ENCODE measurements around the gene EEIG1.

EEIG1 gene

DNA sequence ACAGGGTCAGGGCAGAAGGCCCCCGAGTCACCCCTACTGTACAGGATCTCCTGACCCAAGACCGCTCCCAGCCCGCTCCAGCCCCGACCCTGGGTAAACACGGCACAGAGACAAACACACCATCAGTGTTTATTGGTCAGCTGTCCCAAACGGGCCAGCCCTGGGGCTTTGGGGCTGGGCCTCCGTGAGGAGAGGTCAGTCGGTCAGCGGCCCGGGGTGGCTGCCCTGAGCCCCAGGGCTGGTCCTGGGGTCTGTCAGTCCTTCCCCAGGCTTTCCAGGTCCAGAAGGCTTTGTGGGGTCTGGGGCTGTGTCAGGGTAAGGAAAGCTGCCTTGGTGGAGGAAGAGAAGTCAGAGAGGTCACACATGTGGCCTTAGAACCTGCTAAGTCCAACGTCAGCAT lies 45.8 kb downstream of the EEIG1 start:
- CTCF ChIA-PET = interaction anchor here (0.5 to 4.6 kb wide), 10 partner anchors 8 to 1097 kb away, joined by 3 to 20 read pairs (median 4); partner anchors contain the start of gene NAIF1

DNA sequence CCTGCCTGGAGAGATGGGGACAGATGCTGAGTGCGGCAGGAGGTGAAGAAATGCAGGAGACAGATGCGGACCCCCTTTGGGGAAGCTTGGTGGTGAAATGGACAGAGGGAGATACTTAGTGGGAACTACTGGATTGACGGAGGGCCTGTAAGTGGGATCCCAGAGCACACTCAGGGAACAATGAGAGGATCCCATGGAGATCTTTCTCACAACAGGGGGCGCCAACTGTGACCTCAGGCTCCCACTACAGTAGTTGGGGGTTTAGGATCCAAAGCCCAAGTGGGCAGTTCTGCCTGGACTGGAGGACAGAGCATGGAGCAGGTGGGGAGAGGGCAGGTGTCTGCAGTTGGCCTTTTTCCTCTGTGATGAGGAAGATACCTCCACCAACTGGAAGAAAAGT lies 46.5 kb downstream of the EEIG1 start:
- ChIA-PET CTCF (interaction anchor here (0.6 to 4.6 kb wide), 4 partner anchors 9 to 720 kb away, joined by 3 to 20 read pairs (median 12); no protein-coding TSS in a partner anchor), POLR2A (interaction anchor here (0.7 kb wide), 1 partner anchor 334 kb away, joined by 4 read pairs; no protein-coding TSS in a partner anchor)
- no peaks in the 10 kb centered on the region for H3K9me3 ChIP-seq (ENCODE audit: control insufficient read depth, insufficient read depth, low read depth, low read length)
- H3K4me1 ChIP-seq (ENCODE audit: control insufficient read depth, insufficient read depth, low read length) = 0 out of 2 replicates have a peak, but pooled peaks cover 7% of the 10 kb centered on the region
- peaks cover 0 to 24% of the 10 kb centered on the region in 2 experiments; a peak in 1 of 3 replicates for H3K36me3 ChIP-seq (ENCODE audit: control insufficient read depth in 2 of 2, insufficient read depth in 1 of 2, low read length in 2 of 2)
- H3K27ac ChIP-seq (ENCODE audit: extremely low read depth, low read depth, low read length) = no peak overlapping the region
- H3K4me3 ChIP-seq (ENCODE audit: low read depth, low read length) = no peak overlapping the region
- no peak for TF ChIP-seq ZNF350 (tag by site-specific recombination; IDR thresholded peaks at IDR 0.05)
- TF ChIP-seq ZNF211 (tag by site-specific recombination; IDR thresholded peaks at IDR 0.05; ENCODE audit: low read depth) = no peak
- TF ChIP-seq GFI1B (tag by site-specific recombination; IDR thresholded peaks at IDR 0.05) = no peak
- TF ChIP-seq OVOL3 (tag by site-specific recombination; IDR thresholded peaks at IDR 0.05) = no peak
- TF ChIP-seq ZNF549 (tag by site-specific recombination; IDR thresholded peaks at IDR 0.05) = no peak
- TF ChIP-seq BCL11A (tag by site-specific recombination; IDR thresholded peaks at IDR 0.05; ENCODE audit: low read depth) = no peak
- no peak for TF ChIP-seq EGR2 (tag by site-specific recombination; IDR thresholded peaks at IDR 0.05; ENCODE audit: low read depth)
- TF ChIP-seq ZNF366 (tag by site-specific recombination; conservative IDR thresholded peaks at IDR 0.05) = no peak
- no peak for TF ChIP-seq ZNF571 (tag by site-specific recombination; IDR thresholded peaks at IDR 0.05)
- TF ChIP-seq ZBTB7A (tag by site-specific recombination; IDR thresholded peaks at IDR 0.05; ENCODE audit: low read depth) = no peak
- no peak for TF ChIP-seq SCRT2 (tag by site-specific recombination; IDR thresholded peaks at IDR 0.05)
- TF ChIP-seq ATF2 (tag by site-specific recombination; IDR thresholded peaks at IDR 0.05; ENCODE audit: low read depth) = no peak
- TF ChIP-seq KLF1 (tag by site-specific recombination; IDR thresholded peaks at IDR 0.05) = no peak
- no peak for TF ChIP-seq ZNF561 (tag by site-specific recombination; IDR thresholded peaks at IDR 0.05; ENCODE audit: borderline replicate concordance)
- no peak for TF ChIP-seq GLI4 (tag by site-specific recombination; IDR thresholded peaks at IDR 0.05)
- TF ChIP-seq ZNF404 (tag by site-specific recombination; IDR thresholded peaks at IDR 0.05) = no peak
- no peak for TF ChIP-seq TRIM28 (IDR thresholded peaks at IDR 0.05; ENCODE audit: borderline replicate concordance, low read length)
- no peak for TF ChIP-seq GLI2 (tag by site-specific recombination; IDR thresholded peaks at IDR 0.05; ENCODE audit: borderline replicate concordance, low read depth)
- no peak for TF ChIP-seq ZNF157 (tag by site-specific recombination; IDR thresholded peaks at IDR 0.05)

More for the DNA sequence above, 45.8 kb downstream of the EEIG1 start:
- POLR2A ChIA-PET = no interaction called here
- 0 out of 2 replicates have a peak, but pooled peaks cover 7% of the 10 kb centered on the region for H3K4me1 ChIP-seq (ENCODE audit: control insufficient read depth, insufficient read depth, low read length)
- TF ChIP-seq ZNF76 (tag by site-specific recombination; IDR thresholded peaks at IDR 0.05; ENCODE audit: borderline replicate concordance, low read depth) = no peak
- TF ChIP-seq ZNF704 (tag by site-specific recombination; IDR thresholded peaks at IDR 0.05) = no peak
- no peak for TF ChIP-seq ZNF274 (IDR thresholded peaks at IDR 0.05; ENCODE audit: low read length)
- no peak for TF ChIP-seq ZNF274 (tag by site-specific recombination; IDR thresholded peaks at IDR 0.05; ENCODE audit: borderline replicate concordance)
- TF ChIP-seq MYNN (tag by site-specific recombination; IDR thresholded peaks at IDR 0.05; ENCODE audit: borderline replicate concordance) = no peak
- no peak for TF ChIP-seq ZNF302 (tag by site-specific recombination; IDR thresholded peaks at IDR 0.05; ENCODE audit: low read depth)
- TF ChIP-seq OVOL3 (tag by site-specific recombination; IDR thresholded peaks at IDR 0.05) = no peak
- TF ChIP-seq INSM2 (tag by site-specific recombination; IDR thresholded peaks at IDR 0.05) = no peak
- no peak for TF ChIP-seq ZFP3 (tag by site-specific recombination; IDR thresholded peaks at IDR 0.05; ENCODE audit: low read depth)
- TF ChIP-seq KLF9 (tag by site-specific recombination; IDR thresholded peaks at IDR 0.05; ENCODE audit: low read depth) = no peak
- no peak for TF ChIP-seq ZNF510 (tag by site-specific recombination; IDR thresholded peaks at IDR 0.05; ENCODE audit: insufficient replicate concordance)
- TF ChIP-seq ZNF645 (tag by site-specific recombination; IDR thresholded peaks at IDR 0.05) = no peak
- H3K27ac ChIP-seq (ENCODE audit: extremely low read depth, low read depth, low read length) = no peak overlapping the region
- peaks cover 0 to 24% of the 10 kb centered on the region in 2 experiments; a peak in 1 of 3 replicates for H3K36me3 ChIP-seq (ENCODE audit: control insufficient read depth in 2 of 2, insufficient read depth in 1 of 2, low read length in 2 of 2)
- H3K9me3 ChIP-seq (ENCODE audit: control insufficient read depth, insufficient read depth, low read depth, low read length) = no peaks in the 10 kb centered on the region
- H3K4me3 ChIP-seq (ENCODE audit: low read depth, low read length) = no peak overlapping the region

All from HEK293 (cell line).